ENCODE data around the gene GIMAP6. TPM values are rescaled to one million over a fixed set of nuclear protein-coding genes. Genes with fewer than 3 reads are reported as not detected.
A peak's percentile ranks its signal among the peaks of the same experiment; 100 is the strongest.
"Not testable (repeated sequence)": the region's sequence is repeated elsewhere in the genome, so short reads cannot be mapped to it uniquely, and the experiment has no call there.

The GIMAP6 gene
- total RNA-seq: 10 to 100 TPM in 1 of 4 donors, 1 to 10 TPM in 3; 2.2 to 11.7 (median 6.9) TPM

DNA sequence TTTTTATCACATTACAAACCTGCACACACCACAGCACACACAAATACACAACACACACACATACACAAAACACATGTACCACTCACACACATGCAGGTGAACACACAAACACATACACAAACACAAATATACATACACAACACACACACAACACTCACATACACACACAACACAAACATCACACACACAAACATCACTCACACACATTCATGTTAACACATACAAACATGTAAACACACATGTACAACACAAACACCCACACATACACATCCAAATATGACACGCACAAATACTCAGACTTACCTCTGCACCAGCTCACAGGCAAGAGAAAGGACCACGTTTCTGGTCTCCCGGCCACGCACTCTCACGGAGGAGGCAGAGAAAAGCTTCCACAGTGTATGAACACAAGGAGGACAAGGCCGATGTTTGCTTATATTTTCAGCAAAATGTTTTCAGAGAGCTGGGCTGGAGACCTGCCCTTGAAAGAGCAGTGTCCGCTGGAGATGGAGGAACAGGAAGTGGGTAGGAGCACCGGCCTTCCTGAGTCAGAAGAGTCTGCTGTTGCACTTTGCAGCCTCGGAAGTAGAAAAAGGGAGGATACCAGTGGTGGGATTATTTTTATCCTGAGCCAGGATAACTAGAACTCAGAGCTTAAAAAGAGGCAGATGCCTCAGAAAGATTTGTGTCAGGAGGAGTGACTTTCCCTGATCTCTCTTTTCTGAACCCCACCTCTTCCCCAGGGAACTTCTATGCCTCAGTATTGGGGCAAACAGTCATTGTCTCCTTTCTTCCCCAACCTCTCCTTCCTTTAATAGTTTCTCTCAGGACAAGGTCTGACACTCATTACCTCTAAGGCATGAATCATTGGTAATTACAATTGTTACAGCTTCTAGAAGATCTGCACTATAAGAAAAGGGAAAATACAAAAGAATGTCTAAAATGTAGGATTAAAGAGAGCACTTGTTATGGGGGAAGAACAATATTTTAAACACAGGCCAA, at the start of gene GIMAP6:
Gene GIMAP6, minus strand, starts transcription at position 520 of the 999 bp plus-strand sequence. CDS start 2,243 bp downstream, outside the sequence.
- intact Hi-C loops (cut with DNase I; ENCODE audit: low total_unique reads) (no loop called here), in situ Hi-C loops (cut with MboI; ENCODE audit: low pct_ligation_motif_present in 1 of 4, low pct_unique_long_range_greater_than_20kb in 1 of 4, low sequenced_read_pairs in 3 of 4) (no loop called here)
- TF ChIP-seq POLR2A (IDR thresholded peaks at IDR 0.05) (no peak), EP300 (IDR thresholded peaks at IDR 0.05; ENCODE audit: low read depth) (no peak), POLR2AphosphoS5 (IDR thresholded peaks at IDR 0.05) (no peak)
- TF ChIP-seq, protein P1, sequence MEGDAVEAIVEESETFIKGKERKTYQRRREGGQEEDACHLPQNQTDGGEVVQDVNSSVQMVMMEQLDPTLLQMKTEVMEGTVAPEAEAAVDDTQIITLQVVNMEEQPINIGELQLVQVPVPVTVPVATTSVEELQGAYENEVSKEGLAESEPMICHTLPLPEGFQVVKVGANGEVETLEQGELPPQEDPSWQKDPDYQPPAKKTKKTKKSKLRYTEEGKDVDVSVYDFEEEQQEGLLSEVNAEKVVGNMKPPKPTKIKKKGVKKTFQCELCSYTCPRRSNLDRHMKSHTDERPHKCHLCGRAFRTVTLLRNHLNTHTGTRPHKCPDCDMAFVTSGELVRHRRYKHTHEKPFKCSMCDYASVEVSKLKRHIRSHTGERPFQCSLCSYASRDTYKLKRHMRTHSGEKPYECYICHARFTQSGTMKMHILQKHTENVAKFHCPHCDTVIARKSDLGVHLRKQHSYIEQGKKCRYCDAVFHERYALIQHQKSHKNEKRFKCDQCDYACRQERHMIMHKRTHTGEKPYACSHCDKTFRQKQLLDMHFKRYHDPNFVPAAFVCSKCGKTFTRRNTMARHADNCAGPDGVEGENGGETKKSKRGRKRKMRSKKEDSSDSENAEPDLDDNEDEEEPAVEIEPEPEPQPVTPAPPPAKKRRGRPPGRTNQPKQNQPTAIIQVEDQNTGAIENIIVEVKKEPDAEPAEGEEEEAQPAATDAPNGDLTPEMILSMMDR (IDR thresholded peaks at IDR 0.05): no peak
- peak within 1 kb of the TSS in 3 of 4 donors; percentile 14 to 28 (median 22) for H3K4me3 ChIP-seq
- H3K36me3 ChIP-seq: no peaks in the 10 kb centered on the region
- WGBS, 2 donors (ENCODE audit: low coverage in 1 of 2): 38 to 64% methylated on average over 3 to 9 of the region's 9 CpGs
- H3K27me3 ChIP-seq: no peaks in the 10 kb centered on the region
- peak within 1 kb of the TSS; percentile 58 to 70 (median 64) for H3K27ac ChIP-seq
- peak; percentile 25 for DNase-seq
- no peaks in the 10 kb centered on the region for H3K4me1 ChIP-seq
- no peaks in the 10 kb centered on the region for H3K9me3 ChIP-seq

DNA sequence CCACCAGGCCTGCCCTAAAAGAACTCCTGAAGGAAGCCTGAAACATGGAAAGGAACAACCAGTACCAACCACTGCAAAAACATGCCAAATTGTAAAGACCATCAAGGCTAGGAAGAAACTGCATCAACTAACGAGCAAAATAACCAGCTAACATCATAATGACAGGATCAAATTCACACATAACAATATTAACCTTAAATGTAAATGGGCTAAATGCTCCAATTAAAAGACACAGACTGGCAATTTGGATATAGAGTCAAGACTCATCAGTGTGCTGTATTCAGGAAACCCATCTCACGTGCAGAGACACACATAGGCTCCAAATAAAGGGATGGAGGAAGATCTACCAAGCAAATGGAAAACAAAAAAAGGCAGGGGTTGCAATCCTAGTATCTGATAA, 48.2 kb upstream of the GIMAP6 start:
- DNase-seq; H3K9me3 ChIP-seq; in situ Hi-C loops (cut with MboI; ENCODE audit: low pct_ligation_motif_present in 1 of 4, low pct_unique_long_range_greater_than_20kb in 1 of 4, low sequenced_read_pairs in 3 of 4); H3K27ac ChIP-seq; H3K36me3 ChIP-seq; H3K4me3 ChIP-seq; H3K27me3 ChIP-seq; intact Hi-C loops (cut with DNase I; ENCODE audit: low total_unique reads): not testable (repeated sequence)
- H3K4me1 ChIP-seq: peaks cover 0 to 19% (median 4%) of the 10 kb centered on the region in 4 donors
- WGBS, 2 donors (ENCODE audit: low coverage in 1 of 2): 87% methylated on average over 2 of the region's 2 CpGs; no CpG with 5 or more reads in 1 of the 2 donors

DNA sequence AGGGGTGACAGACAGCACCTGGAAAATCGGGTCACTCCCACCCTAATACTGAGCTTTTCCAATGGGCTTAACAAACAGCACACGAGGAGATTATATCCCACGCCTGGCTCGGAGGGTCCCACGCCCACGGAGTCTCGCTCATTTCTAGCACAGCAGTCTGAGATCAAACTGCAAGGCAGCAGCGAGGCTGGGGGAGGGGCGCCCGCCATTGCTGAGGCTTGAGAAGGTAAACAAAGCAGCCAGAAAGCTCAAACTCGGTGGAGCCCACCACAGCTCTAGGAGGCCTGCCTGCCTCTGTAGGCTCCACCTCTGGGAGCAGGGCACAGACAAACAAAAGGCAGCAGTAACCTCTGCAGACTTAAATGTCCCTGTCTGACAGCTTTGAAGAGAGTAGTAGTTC, 46.4 kb upstream of the GIMAP6 start:
- intact Hi-C loops (cut with DNase I; ENCODE audit: low total_unique reads); H3K4me3 ChIP-seq; H3K27me3 ChIP-seq; in situ Hi-C loops (cut with MboI; ENCODE audit: low pct_ligation_motif_present in 1 of 4, low pct_unique_long_range_greater_than_20kb in 1 of 4, low sequenced_read_pairs in 3 of 4); H3K9me3 ChIP-seq; H3K36me3 ChIP-seq; H3K4me1 ChIP-seq; DNase-seq; H3K27ac ChIP-seq: not testable (repeated sequence)
- 75 to 100% methylated on average over 2 to 11 of the region's 11 CpGs for WGBS, 2 donors (ENCODE audit: low coverage in 1 of 2)

DNA sequence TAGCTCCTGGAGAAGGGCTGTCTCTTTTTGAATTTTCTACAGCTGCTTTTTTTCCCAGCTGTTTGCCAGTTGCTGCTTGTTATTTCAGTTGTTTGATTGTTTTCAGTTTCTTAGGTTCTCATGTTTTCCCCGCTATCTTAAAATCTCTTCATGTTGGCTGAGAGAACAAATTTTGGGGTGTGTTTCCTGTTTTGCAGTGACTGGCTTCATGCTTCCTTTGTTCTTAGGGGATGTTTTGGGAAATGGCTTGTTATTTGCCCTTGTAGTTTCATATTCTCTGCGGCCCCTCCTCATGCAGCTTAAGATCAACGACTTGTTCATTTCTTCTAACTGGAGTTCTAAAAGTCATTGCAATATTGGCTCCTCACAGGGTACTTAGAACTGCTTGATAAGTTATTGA, 44.7 kb upstream of the GIMAP6 start:
- intact Hi-C loops (cut with DNase I; ENCODE audit: low total_unique reads); in situ Hi-C loops (cut with MboI; ENCODE audit: low pct_ligation_motif_present in 1 of 4, low pct_unique_long_range_greater_than_20kb in 1 of 4, low sequenced_read_pairs in 3 of 4): not testable (repeated sequence)
- H3K27ac ChIP-seq: peak overlapping the region; percentile 23 to 59 (median 44)

DNA sequence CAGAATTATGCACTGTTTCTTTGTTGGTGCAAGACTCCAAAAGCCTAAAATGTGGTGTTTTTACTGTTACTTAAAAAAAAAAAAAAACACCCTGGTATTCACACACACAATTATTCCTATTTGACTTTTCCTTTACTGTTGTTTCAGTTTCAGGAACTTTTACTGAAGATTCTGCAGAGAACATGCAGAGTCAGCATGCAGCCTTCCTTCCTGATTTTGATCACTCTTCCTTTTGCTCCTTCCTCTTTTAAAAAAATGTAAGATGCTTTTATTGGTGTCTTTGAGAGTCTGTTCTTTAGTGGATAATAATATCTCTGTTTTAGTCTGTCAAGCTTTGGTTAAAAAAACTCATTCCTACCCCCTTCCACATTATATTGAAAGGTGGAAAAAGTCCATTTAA, 44.1 kb upstream of the GIMAP6 start:
- intact Hi-C loops (cut with DNase I; ENCODE audit: low total_unique reads); in situ Hi-C loops (cut with MboI; ENCODE audit: low pct_ligation_motif_present in 1 of 4, low pct_unique_long_range_greater_than_20kb in 1 of 4, low sequenced_read_pairs in 3 of 4); H3K36me3 ChIP-seq; DNase-seq; H3K27me3 ChIP-seq; H3K4me1 ChIP-seq; H3K4me3 ChIP-seq; H3K9me3 ChIP-seq: not testable (repeated sequence)
- H3K27ac ChIP-seq: peak overlapping the region; percentile 23 to 59 (median 50)

More for the DNA sequence above, 44.7 kb upstream of the GIMAP6 start:
- not testable (repeated sequence) for H3K9me3 ChIP-seq, DNase-seq, H3K4me1 ChIP-seq, H3K4me3 ChIP-seq, H3K36me3 ChIP-seq, H3K27me3 ChIP-seq
- WGBS, 2 donors (ENCODE audit: low coverage in 1 of 2): 38 to 65% methylated on average over 2 to 3 of the region's 3 CpGs

DNA sequence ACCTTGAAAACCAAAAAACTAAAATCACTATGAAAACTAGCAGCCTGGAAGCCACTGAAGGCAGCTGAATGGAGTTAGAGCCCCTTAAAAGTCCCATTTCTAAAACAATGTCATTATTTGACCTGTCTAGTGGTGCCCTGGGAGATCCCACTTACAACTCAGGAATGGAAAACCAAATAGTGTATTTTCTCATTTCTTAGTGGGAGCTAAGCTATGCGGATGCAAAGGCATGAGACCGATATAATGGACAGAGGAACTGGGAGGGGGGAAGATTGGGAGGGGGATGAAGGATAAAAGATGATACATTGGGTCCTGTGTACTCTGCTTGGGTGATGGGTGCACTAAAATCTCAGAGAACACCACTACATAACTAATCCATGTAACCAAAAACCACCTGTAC, 43.5 kb upstream of the GIMAP6 start:
- WGBS, 2 donors (ENCODE audit: low coverage in 1 of 2): 60 to 83% methylated on average over 2 of the region's 2 CpGs
- in situ Hi-C loops (cut with MboI; ENCODE audit: low pct_ligation_motif_present in 1 of 4, low pct_unique_long_range_greater_than_20kb in 1 of 4, low sequenced_read_pairs in 3 of 4): no loop called here
- H3K27ac ChIP-seq: peak overlapping the region; percentile 23 to 59 (median 50)
- H3K4me3 ChIP-seq: no peak overlapping the region
- intact Hi-C loops (cut with DNase I; ENCODE audit: low total_unique reads): no loop called here
- no peaks in the 10 kb centered on the region for H3K9me3 ChIP-seq
- no peaks in the 10 kb centered on the region for H3K36me3 ChIP-seq
- TF ChIP-seq, protein P1 (IDR thresholded peaks at IDR 0.05): no peak
- H3K4me1 ChIP-seq: peaks cover 0 to 10% (median 0%) of the 10 kb centered on the region in 4 donors
- H3K27me3 ChIP-seq: no peaks in the 10 kb centered on the region
- DNase-seq: no peak

DNA sequence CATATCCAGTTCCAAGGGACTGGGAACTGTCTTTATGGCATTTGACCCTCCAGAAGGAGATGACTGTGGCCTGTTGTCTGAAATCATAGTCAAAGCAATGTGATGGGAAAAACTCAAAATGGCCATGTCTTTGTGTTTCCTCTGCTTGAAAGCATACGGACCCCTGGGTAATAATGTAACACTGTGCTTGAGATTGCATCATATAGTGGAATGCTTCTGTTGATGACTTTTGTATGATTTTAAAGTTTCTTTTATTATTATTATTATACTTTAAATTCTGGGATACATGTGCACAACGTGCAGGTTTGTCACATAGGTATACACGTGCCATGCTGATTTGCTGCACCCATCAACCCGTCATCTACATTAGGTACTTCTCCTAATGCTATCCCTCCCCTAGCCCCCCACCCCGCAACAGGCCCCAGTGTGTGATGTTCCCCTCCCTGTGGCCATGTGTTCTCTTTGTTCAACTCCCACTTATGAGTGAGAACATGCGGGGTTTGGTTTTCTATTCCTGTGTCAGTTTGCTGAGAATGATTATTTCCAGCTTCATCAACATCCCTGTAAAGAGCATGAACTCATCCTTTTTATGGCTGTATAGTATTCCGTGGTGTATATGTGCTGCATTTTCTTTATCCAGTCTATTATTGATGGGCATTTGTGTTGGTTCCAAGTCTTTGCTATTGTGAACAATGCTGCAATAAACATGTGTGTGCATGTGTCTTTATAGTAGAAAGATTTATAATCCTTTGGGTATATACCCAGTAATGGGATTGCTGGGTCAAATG, 39.8 kb upstream of the GIMAP6 start:
- not testable (repeated sequence) for H3K27ac ChIP-seq, H3K36me3 ChIP-seq

More for the DNA sequence above, 39.8 kb upstream of the GIMAP6 start:
- H3K27me3 ChIP-seq; H3K4me1 ChIP-seq; H3K4me3 ChIP-seq; DNase-seq; H3K9me3 ChIP-seq; intact Hi-C loops (cut with DNase I; ENCODE audit: low total_unique reads); in situ Hi-C loops (cut with MboI; ENCODE audit: low pct_ligation_motif_present in 1 of 4, low pct_unique_long_range_greater_than_20kb in 1 of 4, low sequenced_read_pairs in 3 of 4): not testable (repeated sequence)
- 88 to 92% methylated on average over 6 to 7 of the region's 7 CpGs for WGBS, 2 donors (ENCODE audit: low coverage in 1 of 2)
